GM21526 (cell line): Measurements from ENCODE around the gene CTNNBL1.

ENCODE experiments used
- ATAC-seq: cut with Tn5 transposase; IDR thresholded peaks from one replicate; pipeline ENCODE4 v1.9.1; 2021; ENCODE audit warnings: moderate library complexity; ENCODE audit not compliant: unreplicated experiment, low FRiP score

The CTNNBL1 gene

DNA sequence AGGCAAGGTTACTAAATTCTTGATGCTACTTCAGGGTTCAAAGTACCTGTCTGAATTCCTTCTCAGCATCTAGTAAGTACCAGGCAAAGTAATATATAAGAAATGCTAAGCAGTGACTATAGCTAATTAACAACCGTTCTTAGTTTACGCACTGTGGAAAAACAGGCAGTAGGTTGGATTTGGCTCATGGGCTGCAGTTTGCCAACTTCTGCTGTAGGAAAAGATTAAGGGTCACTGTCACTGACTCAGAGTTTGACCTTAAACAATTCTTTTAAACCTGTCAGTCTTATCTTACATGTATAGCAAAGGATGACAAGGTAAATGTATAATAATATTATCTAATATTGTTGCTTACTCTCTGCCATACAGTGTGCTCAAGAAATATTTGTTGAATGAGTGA, 42.3 kb downstream of the CTNNBL1 start:
- ATAC-seq = no peak

DNA sequence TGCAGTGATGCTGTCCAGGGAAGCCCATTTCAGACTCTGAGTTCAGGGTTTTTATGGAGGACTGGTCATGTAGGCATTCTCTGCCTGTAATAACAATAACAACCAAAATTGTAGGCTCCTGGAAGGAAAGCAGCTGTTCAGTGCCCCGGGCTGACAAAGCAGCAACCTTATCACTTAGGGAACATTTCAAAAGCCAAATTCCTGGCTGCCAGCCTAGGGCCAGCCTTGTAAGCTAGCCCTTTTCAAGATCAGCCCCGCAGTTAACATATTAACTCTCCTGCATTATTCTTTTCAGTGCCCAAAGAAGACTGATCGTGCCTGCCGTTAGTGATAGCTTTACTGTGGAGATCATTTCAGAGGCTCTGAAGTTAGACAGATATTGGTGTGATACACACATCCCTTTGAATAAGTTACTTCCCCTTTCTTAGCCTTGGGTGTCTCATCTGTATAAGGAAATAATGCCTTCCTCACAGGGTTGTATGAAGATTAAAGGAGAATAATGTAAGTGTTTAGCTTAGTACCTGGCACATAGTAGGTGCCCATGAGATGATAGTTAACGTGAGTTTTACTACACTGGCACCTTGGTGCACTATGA, 44.1 kb downstream of the CTNNBL1 start:
- ATAC-seq = no peak

DNA sequence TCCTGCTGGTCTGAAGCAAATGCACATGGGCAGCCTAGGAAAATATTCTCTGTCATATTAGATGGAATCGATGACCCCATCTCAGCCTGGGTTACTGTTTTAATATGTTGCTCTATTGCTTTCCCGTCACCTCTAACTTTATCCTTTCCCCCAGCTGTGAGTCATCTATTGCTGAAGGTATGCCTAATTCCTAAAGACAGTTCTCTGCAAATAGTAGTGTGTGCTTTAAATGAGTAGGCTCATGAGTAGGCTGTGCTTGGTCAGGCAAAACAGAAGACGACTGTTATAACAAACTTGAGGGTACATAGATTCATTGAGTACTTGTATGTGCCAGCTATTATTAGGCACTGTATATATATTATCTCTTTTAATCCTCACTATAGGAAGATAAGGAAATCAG, 47.2 kb downstream of the CTNNBL1 start:
- no peak for ATAC-seq

DNA sequence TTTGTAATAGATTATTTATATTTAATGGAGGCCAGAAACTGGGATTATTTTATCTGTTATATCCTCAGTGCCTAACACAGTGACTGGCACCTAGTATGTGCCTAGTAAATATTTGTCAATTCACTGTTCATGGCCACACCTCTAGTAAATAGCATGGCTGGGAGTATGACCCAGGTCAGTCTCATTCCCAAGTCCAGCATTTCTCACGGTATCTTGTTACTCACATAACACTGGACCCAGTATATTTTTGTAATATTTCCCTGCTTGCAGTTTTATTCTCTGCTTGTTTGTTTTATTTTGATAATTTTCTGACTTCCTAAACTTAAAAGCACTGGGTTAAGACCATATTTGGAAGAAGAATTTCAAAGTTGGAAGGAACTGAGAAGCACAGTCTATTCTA, 47.7 kb downstream of the CTNNBL1 start:
- no peak for ATAC-seq

DNA sequence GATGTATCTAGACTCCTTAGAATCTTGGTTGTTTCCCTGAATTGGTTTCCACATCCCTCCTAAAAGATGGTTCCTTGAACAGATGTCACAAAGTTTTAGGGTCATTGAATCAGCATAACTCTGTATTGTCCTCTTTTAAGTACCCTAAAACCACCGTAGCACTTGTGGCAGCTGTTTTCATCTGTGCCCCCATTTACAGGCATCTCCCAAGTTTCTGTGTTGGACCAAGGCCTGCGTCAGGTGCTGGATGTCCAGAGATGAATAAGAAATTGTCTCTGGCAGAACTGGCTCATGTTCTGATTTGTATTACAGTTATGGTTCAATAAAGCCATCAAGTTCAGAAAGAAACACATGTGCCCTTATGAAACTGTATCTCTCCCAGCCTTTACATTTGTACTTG, 48.3 kb downstream of the CTNNBL1 start:
- ATAC-seq = no peak

DNA sequence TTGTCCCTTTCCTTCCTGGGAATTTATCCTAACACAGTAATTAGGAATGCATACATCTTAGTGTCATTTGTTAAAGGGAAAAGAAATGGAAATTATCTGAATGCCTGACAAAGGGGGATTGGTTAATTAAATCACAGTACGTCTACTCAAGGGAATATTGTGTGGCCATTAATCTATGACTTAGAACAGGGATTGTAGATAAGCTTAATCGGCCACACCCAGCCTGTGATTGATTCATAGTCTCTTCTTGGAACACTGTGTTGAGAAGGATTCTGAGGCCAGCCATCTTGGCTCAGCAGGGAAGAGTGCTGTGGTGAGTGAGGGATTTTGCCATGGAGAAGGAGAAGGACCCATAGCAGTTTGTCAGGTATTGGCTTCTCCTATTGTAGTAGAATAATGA, 50.5 kb downstream of the CTNNBL1 start:
- no peak for ATAC-seq

DNA sequence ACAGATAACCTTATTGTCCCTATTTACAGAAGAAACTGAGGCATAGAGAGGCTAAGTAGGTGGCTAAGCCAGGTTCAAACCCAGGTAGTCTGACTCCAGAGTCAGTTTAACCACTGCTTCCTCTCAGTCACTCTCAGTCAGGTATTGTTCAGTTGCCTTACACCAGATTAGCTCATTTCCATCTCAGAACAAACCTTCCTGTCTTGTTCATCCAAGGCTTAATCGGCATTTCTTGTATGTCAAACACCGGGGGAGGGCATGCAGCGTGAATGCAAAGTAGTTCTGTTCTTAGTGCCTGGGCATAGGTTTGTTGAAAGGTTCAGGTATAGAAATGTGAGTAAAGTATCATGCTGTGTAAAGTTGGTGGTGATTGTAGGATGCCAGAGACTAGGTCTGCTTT, 51.7 kb downstream of the CTNNBL1 start:
- ATAC-seq = peak; percentile 65

DNA sequence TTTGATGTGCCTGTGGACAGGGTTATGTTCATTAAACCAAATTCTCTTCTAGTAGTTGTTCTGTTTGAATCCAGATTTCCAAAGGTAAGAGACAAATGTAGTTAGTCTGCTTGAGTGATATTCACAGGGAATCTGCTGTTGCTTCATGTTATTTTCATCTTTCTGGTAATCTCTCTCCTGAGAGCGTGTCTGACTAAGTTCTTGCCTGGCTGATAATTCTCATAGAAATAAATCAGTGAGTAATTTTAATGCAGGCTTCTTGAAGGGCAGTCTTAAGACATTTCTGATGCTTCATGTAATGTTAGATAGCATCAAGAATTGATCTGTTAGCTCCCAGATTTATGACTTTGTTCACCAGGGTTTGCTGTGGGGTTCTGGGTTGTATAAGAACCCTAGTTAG, 54.2 kb downstream of the CTNNBL1 start:
- no peak for ATAC-seq

DNA sequence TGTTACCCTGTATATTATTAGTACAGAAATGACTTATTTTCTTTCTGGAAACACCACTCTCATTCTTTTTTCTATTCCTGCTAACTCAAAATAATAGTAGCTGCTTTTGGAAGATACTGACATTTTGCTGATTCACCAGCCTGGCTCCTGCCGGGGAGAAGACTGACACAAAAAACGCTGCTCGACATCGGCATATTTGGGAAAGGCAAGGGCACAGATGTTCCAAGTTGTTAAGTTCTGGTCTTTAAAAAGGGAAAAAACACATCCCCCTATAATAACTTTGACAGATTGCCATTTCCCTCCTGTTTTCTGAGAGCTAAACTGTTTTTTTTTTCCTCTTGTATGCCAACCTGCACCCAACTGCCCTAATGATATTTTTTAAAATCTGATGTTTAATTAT, 55.4 kb downstream of the CTNNBL1 start:
- no peak for ATAC-seq

DNA sequence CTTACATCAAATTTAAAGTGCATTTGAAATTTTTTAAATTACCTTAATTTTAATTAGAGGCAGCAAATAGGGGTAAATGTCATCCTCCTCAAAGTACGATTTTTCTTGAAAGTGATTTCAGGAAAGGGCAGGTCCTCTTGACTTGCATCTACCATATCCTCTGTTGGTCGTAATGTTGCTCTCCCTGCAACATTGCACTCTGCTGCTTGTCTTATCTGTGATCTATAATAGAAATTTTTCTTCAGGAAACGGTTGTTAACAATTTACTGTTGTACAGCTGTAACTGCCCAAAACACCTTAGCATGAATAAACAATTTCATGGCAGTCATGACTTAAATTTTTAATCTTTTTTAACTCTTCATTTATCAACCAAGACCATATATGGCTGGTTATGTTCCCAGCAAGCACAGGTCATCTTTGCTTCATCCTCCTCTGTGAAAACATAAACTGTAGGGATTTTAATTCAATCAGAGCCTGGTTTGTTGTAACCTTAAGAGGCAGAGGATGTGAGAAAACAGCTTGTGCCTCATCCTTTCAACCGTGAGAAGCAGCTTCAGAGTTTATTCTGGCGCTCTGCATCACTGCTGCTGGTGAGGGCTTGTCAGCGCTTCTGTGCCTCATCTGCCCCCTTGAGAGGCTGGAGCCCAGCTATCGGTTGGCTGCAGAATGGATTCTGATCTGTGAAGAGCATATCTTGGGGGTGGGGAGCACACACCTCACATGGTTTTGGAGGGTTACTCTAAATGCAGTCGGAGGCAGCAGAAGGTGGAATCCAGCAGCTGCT, 56.0 kb downstream of the CTNNBL1 start:
- ATAC-seq = no peak

DNA sequence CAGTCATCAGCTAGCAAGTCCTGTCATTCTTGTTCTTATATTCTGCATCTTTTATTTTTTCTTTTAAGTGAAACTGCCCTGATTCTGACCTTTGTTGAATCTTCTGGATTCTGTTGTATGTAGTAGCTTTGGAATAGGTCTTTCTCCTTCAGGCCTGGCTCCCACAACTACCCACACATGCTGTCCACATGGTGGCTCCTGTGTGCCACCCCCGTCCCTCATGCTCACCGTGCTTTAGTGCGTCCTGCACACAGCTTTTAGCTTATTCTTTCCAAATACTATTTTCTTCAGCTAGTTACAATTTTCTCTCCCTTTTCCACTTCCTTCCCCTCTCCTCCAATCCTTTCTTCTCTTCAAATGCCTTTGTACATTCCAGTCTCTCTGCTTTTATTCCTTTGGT, 61.8 kb downstream of the CTNNBL1 start:
- no peak for ATAC-seq

DNA sequence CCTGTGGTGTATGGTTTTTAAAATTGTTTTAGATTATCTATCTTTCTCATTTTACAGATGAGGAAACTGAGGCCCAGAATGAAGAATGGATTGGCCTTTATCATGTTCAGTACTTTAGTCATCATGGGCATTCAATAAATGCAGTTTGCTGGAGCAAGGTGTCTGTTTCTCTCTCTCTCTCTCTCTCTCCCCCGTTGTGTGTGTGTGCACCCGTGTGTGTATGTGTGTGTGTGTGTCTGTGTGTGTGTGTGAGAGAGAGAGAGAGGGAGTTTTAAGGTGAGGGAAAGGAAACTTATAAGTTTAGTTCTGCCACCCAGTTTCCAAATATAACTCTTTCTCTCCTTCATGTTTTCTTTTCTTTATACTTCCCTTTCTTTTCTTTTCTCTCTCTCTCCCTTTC, 62.4 kb downstream of the CTNNBL1 start:
- no peak for ATAC-seq

DNA sequence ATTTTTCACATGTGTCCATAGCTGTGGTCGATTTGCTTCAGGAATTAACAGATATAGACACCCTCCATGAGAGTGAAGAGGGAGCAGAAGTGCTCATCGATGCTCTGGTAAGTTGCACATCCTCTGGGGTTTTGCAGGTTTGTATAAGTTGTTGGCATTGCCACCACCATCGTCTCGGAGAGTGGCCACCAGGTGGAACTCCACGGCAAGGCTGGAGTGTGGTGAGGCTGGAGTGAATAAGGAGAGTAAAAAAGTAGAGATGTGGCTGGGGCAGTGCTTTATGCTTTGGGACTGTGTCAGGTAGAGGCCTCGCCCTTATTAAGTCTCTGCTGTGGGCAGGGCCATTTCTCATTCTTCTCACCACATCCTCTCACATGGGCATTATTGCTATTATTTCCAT, 63.7 kb downstream of the CTNNBL1 start:
- no peak for ATAC-seq

DNA sequence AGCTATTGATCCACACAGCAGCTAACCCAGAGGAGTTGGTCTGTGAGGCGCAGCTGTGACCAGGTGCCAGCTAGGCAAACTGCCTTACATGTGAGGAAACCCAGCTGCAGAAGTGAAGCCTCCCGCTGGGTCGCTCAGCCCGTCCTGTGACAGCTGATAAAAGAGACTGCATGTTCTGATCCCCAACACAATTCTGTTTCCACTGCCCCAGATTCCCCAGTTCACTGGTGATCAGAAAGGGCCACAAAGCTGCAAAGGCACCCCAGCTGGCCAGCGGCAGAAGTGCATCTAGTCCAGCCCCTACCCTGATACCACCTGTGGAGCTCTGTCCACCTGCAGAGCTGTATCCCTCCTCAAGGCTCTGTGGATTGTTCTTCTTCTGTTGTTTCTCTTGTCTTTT, 64.5 kb downstream of the CTNNBL1 start:
- ATAC-seq = no peak

DNA sequence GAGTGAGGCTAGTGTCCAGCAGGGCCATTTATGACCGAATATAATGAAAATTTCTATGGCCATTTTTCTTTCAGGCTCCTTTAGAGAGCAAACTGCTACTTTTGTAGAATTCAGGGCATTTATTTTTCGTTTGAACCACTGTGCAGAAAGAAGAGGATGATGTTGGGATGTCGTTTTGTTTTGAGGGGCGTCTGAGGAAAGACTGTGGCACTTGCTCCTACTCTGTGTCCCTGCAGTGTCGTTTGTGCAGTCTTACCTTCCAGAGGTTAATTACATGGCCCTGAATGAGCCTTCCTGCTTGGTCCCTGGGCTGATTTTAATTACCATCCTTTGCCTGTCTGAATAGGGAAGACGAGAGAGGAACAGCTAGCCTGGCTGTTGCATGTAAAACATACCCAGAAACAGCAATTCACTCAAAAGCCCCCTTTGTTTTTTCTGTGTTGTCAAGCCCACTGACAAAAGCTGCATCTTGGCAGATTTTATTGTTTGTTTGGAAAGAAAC, 65.3 kb downstream of the CTNNBL1 start:
- no peak for ATAC-seq

DNA sequence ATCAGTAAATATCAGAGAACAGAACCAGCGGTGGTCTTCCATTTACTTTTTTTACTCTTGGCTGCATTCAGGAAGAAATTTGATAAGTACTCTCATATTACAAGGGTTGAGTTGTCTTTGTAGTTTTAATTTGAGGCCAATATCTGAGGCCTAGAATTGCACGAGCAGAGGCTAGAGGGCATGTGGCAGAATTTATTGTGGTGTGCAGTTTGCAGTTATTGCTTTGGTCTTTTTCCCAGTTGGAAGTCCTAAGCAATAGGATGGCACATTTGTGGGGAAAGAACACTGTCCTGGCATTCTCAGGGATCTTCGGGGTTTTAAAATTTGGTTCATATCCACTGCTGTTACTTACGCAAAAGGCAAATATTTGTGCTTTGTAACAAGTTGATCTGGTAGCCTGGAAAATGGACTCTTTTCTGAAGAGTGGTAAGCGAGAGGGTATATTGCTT, 66.0 kb downstream of the CTNNBL1 start:
- no peak for ATAC-seq

DNA sequence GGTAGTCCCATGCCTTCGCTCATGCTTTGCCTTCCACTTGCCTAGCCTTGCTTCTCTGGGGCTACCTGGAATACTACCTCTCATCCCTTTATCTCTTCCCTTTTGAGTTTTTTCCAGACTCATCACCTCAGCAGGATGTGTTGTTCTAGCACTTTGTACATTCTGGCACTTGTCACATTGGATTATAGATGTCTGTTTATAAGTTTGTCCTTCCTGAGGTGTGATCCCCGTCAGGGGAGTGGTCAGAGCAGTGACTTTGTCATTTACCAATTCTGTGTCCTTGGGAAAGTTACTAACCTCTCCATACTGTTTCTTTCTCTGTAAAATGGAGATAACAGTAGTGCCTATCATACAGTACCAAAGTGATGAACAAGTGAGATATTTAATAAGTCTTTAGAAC, 66.5 kb downstream of the CTNNBL1 start:
- ATAC-seq = no peak

DNA sequence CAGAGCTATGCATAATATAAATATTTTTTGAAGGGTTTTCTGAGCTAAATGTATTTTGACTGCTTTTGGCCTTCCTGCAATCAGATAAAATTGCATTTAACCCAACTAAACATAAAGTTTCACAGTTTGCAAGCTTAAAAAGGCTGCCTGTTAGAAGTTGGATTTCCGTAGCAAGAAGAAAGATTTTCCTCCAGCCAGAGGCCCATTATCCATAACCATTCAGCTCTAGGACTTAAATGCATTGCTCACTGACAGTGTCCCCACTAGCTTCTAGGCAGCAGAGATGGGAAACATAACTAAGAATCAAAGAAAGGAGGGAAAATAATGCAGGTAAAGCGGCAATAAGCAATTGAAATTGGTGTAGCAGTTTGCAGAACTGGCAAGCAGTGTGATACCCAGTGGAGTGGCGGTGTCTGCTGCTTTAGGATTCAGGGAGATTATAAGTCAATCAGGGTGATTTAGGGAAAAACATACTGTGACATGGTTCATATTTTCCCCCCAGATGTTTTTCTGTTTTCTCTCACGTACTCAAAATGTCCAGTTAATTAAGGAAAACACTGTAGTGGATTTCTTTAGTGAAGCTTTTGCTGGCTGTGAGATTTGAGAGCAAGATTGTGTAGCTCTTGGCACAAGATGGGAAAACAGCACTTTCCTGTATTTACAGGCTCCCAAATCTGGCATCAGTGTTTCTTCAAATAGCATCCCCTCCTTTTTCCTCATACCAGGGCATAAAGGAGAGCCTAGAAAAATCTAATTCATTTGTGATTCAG, 69.1 kb downstream of the CTNNBL1 start:
- ATAC-seq = no peak

DNA sequence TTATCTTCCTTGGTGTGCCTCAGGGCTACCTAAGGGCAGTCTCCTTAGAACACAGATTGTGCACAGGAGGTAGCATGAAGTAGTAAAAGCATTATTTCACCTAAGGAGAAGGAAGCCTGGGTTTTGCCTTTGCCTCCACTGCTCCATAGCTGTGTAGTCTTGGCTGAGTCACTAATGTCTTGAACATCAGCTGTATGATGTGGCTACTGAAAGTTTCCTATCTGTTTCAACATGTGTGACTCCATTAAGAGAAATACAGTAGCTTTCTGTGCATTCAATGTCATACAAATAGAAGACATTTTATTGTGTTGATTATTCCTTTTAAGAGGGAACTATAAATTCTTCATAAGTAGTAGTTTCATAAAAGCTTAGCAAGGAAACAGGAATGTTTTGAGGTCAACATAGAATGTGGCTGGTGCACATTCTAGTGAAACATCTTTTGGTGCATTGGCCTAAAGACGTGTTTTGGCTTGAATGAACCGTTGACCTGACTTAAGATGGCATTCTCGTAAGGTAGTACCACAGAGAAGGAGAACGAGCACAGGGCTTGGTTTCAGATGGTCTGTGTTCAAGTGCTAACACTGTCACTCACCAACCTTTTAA, 70.6 kb downstream of the CTNNBL1 start:
- no peak for ATAC-seq

DNA sequence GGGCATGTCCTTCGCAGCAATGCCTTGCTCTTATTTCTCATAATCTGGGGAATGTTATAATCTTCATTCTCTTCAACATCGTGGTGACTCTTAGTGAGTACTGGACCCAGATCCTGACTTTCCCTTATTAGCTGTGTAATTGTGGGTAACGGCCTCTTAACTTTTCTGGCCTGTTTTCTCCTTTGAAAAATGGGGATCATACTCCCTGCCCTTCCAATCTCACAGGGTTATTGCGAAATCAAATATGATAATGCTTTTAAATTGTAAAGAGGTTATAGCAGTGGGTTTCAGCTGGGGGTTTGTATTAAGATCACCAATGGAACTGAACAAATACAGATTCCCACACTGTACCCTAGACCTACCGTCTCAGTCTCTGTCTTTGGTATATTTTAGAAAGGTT, 77.1 kb downstream of the CTNNBL1 start:
- ATAC-seq = no peak

DNA sequence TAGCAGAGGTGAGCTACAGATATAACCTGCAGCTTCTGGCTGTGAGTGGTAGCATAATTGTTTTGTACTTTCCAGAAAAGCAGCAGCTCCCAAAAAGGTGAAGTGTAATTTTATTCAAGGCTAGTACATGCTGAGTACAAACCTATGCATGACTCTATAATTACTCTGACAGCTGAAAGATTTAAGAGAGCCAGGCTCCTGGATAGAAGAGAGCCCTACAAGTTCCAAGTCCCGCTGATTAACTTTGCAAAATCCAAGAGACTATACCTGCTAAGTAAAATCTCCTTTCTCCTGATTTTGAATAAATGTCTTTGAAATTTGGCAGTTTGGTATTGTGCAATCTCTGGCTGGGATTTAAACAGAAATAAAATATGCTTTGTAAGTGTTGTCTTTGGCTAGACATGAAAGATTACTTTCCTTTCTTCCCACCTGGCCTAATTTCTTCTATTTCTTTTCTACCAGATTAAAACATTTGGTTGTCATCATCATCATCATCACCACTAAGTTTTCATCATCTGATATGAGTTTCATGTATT, 79.5 kb downstream of the CTNNBL1 start:
- no peak for ATAC-seq
